Occipital lobe (tissue), 2 donors: ENCODE data around the gene SUFU. TPM values are rescaled to one million over a fixed set of nuclear protein-coding genes. Genes with fewer than 3 reads are reported as not detected.
"Not testable (repeated sequence)": the region's sequence is repeated elsewhere in the genome, so short reads cannot be mapped to it uniquely, and the experiment has no call there.

Source experiments
- DNase-seq: peaks from one replicate; lab custom pipeline; 2025; lab: John Stamatoyannopoulos, UW
- total RNA-seq: library from RNA; depleted of rRNA; stranded (reverse); fragments of >200 nt; gene quantifications from one replicate; pipeline ENCODE4 v1.2.3, GENCODE V29; 2014

SUFU gene
- total RNA-seq, 1 donor from 2014 or later: 3.1 TPM

DNA sequence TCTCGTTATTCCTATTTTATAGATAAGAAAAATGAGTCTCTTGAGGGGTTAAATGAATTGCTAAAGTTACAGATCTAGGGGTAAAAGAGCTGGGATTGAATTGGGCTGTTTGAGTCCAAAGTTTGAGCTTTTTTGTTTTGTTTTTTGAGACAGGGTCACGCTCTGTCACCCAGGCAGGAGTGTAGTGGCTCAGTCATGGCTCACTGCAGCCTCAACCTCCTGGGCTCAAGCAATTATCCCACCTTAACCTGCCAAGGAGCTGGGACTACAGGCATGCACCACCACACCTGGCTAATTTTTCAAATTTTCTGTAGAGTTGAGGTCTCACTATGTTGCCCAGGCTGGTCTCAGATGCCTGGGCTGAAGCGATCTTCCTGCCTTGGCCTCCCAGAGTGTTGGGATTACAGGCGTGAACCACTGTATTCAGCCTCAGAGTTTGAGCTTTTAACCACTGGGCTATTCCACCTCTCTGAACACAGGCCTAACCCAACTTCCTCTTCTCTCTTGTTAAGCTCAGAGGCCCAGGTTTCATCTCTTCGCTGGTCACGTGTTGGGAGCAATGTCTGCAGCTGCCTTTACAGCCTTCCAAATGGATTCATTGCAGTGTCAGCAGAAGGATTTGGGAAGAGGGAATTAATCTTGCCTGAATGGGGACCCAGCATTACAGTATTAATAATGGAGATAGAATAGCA, 8.0 kb downstream of the SUFU start:
- no peak for DNase-seq

- no peak for DNase-seq
Observed at GRCh38 chr10:102514487-102515311, 10.9 kb downstream of the SUFU start.

- DNase-seq: no peak
Observed at GRCh38 chr10:102515724-102516123, 12.0 kb downstream of the SUFU start.

DNA sequence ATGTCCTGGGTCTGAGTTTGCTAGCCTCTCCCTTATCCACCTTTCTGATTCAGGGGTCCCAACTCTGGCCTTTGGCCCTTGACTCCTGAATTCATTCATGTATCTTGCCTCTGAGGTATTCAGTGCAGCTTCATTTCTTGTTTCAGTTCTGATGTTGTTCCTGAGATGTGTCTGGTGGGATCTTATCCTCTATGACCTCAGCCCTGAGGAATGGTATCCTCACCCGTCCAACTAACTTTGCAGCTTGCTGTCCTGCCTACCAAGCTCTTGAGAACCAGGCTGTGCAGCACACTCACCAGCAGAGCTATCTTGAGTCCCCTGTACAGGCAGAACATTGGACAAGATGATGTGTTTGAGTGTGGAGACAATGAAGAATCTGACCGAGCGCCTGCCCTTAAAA, 13.8 kb downstream of the SUFU start:
- DNase-seq: no peak

- no peak for DNase-seq
Observed at GRCh38 chr10:102519246-102519825, 15.6 kb downstream of the SUFU start.

GRCh38 chr10:102522874-102523249, 19.1 kb downstream of the SUFU start:
- no peak for DNase-seq

GRCh38 chr10:102523250-102524029, 19.7 kb downstream of the SUFU start:
- DNase-seq: no peak

DNA sequence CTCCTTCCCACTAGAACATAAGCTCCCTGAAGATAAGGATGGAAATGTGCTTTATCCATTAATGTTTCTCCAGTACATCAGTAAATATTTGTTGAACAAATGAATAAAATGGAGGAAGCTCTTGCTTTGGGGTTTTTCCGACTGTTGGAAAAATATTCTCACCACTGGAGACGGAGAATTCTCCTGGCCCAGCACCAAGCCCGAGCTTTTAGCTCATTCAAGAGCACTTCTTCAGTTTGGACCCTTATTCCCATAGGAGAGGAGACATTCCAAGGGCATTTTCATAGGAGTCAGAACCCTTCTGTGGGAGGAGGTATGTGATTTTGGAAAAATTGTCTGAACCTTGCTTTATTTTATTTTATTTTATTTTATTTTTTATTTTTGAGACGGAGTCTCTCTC, 21.0 kb downstream of the SUFU start:
- no peak for DNase-seq

DNA sequence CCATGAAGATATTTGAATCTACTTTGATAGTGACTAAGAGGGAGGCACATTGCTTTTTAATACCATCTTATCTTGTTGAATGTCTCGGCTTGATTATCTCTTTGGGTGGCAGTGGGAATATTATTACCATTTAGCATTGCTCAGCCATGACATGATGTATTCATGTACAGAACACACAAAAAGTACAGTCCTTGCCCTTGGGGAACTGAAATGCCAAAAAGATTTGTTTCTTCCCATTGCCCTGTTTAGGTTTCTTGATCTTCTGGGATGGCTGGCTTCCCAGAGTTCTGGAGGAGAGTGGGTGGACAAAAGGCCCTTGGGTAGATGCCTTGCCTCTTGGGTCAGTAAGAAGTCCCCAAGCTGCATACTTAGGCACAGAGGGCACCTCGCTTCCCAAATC, 23.8 kb downstream of the SUFU start:
- no peak for DNase-seq

DNA sequence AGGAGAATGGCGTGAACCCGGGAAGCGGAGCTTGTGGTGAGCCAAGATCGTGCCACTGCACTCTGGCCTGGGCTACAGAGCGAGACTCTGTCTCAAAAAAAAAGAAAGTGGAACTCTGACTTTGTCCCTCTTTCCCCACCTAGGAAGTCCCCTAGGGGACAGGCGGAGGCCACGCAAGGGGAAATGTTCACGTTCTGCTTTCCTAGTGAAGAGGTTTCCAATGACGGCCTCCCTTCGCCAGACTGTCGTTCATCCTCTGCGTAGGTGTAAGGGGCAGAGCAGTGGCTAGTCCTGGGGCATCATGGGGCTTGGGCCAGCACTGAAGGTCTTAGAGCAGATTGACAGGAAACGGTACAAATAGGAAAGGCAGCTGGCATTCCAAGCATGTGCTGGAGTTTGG, 30.6 kb downstream of the SUFU start:
- no peak for DNase-seq

GRCh38 chr10:102534966-102535365, 31.2 kb downstream of the SUFU start:
- not testable (repeated sequence) for DNase-seq

DNA sequence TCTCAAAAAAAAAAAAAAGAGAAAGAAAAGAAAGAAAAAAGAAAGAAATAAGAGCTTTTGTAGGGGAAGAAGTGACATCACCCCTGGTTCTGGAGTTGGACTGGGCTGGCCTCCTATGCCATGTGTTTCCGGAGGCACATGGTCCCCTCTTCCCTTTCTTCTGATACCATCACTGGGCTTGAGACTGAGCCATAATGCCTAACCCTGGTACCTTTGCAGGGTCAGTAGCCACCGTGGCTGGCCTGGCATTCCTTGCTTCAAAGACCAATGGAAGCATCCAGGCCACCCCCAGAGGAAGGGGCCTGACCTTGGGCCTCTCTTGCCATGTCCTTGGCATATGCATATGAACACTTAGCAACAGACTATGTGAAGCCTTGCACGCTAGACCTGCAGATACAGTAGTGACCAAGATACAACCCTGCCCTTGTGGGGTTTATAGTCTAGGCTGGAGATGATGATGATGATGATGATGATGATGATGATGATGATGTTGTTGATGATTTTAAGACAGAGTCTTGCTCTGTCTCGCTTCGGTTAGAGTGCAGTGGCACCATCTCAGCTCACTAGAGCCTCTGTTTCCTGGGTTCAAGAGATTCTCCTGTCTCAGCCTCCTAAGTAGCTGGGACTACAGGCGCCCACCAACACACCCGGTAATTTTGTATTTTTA, 31.8 kb downstream of the SUFU start:
- no peak for DNase-seq

DNA sequence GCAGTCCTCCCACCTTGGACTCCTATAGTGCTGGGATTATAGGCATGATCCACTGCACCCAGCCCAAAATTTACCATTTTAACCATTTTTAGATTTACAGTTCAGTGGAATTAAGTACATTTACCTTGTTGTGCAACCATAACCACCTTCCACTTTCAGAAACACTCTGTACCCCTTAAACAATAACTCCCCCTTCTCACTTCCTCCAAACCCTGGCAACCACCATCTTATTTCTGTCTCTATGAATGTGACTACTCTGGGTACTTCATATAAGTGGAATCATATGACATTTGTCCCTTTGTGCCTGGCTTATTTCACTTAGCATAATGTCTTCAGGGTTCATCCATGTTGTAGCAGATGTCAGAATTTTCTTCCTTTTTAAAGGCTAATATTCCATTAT, 33.6 kb downstream of the SUFU start:
- DNase-seq: no peak

GRCh38 chr10:102537948-102538347, 34.2 kb downstream of the SUFU start:
- DNase-seq: no peak

GRCh38 chr10:102538811-102539210, 35.0 kb downstream of the SUFU start:
- no peak for DNase-seq

DNA sequence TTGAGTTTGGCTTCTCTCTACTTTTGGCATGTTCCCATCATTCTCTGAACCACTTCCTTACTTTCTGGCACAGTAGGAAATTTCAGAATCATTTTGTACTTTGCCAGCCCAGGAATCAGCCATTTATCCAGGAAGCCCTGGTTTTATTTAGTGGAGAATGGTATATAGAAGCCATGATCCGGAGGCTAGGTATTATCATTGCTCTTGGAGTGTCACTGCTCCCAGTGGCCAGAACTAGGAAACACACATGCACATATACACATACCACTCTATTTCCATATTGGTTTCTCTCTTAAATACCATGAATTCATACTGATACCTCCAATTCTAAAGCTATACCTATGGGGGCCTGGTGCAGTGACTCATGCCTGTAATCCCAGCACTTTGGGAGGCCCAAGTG, 36.3 kb downstream of the SUFU start:
- DNase-seq: no peak

DNA sequence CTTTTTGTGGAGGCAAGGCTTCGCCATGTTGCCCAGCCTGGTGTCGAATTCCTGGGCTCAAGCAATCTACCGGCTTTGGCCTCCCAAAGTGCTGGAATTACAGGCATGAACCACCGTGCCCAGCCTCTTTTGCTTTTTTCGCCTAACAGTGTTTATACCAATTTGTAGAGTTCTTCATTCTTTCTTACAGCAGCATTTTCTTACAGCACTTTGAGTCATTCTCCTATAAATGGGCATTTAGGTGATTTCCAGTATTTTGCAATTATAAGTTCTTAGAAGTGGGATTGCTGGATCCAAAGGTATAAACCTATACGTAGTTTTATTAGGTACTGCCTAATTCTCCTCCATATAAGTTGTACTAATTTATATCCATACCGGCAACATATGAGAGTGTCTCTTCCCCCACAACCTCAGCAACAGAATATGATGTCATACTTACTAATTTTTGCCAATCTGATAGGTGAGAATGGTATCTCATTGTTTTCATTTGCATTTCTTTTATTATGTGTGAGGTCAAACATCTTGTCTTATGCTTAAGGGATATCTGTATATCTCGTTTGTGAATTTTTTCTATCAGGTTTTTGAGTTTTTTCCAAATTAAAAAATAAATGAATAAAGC, 39.1 kb downstream of the SUFU start:
- no peak for DNase-seq

GRCh38 chr10:102545265-102545871, 41.6 kb downstream of the SUFU start:
- no peak for DNase-seq

- DNase-seq: peak; percentile 39
Observed at GRCh38 chr10:102545997-102546396, 42.2 kb downstream of the SUFU start.

DNA sequence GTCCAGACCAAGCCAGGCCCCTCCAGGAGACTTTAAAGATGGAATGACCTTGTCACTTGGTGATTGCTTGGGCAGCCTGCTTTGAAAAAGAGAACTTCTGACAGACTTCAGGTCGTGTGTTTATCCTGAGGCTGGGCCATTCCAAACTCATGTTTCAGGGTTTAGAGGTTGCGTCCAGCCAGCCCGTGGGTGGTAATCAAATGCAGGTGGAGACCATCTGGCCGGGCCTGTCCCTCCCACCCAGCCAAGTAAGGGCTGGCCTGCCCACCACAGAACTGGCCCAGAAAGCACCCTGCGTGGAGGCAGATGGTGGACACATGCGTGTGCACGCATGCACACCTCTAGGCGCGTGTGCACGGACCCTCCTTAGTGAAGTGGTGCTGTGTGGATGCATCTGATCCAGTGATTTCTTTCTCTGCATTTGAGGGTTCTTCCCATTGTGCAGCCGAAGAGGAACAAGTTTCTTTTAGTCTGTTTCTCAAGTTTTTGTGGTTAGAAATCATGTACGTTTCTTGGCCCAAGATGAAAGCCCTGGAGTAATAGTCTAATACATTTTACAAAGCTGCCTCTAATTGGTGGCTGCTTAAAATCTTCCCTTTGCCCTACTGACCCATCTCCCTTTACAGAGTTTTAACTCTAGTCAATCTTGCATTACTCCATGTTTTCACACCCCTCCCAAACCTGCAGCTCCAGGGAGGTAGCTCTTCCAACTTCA, 43.0 kb downstream of the SUFU start:
- DNase-seq: no peak
